DLD1 (cell line): ENCODE measurements around the gene FXN.
"Not testable (repeated sequence)": the region's sequence is repeated elsewhere in the genome, so short reads cannot be mapped to it uniquely, and the experiment has no call there.

ENCODE experiments used
- in situ Hi-C: cut with HindIII; loops from 2 replicates; pipeline ENCODE4 v1.10.0; 2017; ENCODE audit warnings: low sequenced_read_pairs

Gene FXN

DNA sequence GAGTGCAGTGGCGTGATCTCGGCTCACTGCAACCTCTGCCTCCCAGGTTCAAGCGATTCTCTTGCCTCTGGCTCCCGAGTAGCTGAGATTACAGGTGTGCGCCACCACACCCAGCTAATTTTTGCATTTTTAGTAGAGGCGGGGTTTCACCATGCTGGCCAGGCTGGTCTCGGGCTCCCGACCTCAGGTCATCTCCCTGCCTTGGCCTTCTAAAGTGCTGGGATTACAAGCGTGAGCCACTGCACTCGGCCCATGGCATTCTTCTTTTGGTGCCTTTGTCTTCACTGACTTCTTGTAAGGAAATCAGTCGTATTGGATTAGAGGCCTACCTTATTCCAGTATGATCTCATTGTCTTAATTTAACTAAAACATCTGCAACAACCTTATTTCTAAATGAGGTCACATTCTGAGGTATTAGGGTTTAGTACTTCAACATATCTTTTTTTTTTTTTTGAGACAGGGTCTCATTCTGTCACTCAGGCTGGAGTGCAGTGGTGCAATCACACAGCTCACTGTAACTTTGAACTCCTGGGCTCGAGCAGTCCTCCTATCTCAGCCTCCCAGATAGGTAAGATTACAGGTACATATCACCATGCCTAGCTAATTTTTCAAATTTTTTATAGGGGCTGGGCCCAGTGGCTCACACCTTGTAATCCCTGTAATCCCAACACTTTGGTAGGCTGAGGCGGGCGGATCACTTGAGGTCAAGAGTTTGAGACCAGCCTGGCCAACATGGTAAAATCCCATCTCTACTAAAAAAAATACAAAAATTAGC, 59.0 kb downstream of the FXN start:
- in situ Hi-C loops = not testable (repeated sequence)

DNA sequence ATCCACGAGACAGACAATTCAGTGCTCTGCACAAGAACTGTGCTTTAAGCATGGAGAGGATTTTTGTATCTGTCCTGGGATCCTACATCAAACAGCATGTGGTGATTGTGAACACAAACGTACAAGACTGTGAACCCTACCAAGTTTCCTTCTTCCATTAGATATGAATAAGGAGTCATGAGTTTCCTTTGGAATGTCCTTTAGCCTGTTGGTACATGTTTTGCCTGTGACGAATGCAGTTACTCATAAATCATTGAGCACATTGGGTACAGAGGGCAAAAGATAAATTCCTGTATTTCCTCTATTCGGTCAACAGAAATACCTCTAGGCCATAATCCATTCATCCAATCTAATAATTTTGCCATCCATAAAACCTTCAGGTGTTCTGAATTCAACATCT, 61.5 kb downstream of the FXN start:
- in situ Hi-C loops = no loop called here

DNA sequence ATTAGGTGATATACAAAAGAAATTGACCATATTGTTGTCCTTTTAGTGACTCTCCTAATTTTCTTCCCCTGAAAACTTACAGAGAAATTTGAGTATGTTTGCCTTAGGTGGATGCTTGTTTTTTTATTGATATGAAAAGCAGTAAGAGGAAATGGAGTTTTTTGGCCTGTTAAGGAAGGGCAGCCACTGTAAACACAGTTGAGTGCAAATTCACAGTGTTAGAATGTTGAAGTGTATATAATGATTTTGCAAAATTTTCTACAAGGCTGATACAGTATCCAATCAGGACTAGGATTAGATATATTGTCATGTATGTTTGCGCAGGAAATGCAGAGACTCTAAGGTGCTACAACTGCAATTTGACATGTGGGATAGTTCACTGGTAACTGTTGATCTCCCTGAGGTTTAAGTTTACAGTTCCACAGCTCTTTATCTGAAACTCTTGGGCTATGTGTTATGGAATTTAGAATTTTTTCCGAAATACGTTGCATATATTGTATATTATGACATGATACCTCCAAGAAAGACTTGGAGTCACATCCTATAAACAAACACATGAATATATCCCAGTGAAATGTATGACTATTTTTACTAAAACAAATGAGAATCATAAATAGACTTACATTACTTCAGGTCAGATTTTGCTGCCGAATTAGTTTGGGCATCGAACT, 62.5 kb downstream of the FXN start:
- in situ Hi-C loops = no loop called here

DNA sequence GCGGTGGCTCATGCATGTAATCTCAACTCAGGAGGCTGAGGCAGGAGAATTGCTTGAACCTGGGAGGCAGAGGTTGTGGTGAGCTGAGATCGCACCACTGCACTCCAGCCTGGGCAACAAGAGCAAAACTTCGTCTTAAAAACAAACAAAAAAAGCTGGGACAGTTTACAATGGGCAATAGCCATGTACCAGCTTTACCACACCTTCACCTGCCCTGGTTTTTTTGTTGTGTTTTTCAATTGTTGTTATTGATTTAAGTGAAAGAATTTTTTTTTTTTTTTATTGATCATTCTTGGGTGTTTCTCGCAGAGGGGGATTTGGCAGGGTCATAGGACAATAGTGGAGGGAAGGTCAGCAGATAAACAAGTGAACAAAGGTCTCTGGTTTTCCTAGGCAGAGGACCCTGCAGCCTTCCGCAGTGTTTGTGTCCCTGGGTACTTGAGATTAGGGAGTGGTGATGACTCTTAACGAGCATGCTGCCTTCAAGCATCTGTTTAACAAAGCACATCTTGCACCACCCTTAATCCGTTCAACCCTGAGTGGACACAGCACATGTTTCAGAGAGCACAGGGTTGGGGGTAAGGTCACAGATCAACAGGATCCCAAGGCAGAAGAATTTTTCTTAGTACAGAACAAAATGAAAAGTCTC, 67.9 kb downstream of the FXN start:
- in situ Hi-C loops = not testable (repeated sequence)

DNA sequence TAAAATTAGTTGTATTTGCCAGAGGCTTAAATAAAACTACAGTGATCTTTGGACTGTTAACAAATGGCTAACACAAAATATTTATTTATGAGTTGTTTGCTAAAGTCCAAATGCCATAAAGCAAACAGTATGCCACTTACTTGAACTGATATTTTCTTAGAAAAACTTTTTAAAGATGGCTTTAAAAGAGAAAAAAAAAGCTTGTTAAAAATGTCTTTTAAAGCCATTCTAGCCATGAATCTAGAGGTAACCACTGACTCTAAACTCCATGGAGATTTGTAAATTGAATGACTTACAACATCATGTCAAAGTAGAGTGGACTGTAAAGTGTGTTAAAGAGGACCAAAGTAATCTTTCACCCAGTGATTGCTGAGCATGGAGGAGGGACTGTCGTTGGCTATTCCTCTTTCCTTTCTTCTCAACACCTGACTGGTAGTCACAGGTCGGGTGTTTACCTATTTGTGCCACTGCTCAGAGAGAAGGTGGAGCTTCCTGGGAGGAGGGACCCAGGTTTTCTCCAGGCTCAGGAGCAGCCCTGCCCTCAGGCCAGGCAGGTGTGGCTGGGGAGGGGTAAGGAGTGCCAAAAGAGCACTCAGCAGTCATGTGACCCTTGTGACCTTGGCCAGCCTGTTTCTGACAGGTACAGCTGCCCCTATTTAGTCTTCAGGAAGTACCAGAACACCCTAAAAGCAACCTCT, 69.4 kb downstream of the FXN start:
- in situ Hi-C loops = no loop called here

DNA sequence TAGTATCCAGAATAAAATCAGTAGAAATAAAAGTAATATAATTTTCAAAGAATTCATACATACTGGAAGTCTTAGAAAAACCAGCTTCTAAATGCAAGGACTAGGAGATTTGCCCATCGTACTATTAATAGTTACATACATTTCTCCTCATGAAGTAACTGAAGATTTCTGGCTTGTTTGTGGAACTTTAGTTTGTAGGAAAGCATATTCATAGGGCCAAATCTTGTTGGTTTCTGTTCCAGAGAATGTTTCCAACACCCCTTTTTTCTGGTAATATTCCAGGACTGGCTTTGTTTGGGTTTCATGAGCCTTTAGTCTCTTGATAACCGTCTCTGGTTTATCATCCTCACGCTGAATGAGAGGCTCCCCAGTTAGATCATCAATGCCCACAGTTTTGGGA, 72.2 kb downstream of the FXN start:
- in situ Hi-C loops = no loop called here

DNA sequence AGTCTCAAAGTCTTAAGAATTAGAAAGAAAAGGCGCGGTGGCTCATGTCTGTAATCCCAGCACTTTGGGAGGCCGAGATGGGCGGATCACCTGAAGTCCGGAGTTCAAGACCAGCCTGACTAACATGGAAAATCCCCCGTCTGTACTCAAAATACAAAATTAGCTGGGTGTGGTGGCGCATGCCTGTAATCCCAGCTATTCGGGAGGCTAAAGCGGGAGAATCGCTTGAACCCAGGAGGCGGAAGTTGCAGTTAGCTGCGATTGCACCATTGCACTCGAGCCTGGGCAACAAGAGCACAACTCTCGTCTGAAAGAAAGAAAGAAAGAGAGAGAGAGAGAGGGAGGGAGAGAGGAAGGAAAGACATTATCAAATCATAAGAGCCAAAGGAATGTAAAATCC, 73.2 kb downstream of the FXN start:
- in situ Hi-C loops = not testable (repeated sequence)

DNA sequence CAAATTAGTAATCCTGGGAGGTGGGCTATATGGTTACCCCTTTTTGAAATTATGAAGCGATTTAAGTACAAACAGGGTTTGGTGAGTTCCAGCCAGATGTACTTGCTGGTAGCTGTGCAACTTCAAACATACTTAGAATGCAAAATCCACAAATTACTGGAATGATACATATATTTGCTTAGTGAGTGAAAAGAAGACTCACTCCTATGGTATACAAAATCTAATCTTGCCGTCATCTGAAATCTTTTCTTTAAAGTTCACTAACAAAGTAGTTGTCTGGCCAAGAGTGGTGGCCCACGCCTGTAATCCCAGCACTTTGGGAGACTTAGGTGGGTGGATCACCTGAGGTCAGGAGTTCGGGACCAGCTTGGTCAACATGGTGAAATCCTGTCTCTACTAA, 73.6 kb downstream of the FXN start:
- in situ Hi-C loops = no loop called here

DNA sequence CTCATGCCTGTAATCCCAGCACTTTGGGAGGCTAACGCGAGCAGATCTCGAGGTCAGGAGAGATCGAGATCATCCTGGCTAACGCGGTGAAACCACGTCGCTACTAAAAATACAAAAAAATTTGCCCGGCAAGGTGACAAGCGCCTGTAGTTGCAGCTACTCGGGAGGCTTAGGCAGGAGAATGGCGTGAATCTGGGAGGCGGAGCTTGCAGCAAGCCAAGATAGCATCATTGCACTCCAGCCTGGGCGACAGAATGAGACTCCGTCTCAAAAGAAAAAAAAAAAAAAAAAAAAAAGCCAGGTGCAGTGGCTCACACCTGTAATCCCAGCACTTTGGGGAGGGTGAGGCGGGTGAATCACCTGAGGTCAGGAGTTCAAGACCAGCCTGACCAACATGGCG, 77.1 kb downstream of the FXN start:
- in situ Hi-C loops = not testable (repeated sequence)

DNA sequence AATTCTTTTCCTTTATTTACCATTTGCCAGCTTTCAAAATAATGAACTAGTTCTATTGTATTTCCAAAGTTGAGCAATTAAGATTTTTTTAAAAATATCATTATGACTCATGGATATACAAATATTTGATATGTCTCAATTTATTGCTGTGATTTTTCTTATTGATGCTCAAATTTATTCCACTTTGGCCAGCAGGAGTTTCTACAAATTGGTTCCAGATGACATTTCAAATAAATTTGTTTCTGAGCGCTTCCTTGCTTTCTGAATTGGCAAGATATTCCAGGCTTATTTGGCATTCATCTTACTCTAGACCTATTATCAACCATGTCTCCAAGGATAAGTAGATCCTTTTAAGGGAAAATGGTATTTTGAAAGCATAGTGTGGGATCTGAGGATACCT, 80.1 kb downstream of the FXN start:
- in situ Hi-C loops = no loop called here

DNA sequence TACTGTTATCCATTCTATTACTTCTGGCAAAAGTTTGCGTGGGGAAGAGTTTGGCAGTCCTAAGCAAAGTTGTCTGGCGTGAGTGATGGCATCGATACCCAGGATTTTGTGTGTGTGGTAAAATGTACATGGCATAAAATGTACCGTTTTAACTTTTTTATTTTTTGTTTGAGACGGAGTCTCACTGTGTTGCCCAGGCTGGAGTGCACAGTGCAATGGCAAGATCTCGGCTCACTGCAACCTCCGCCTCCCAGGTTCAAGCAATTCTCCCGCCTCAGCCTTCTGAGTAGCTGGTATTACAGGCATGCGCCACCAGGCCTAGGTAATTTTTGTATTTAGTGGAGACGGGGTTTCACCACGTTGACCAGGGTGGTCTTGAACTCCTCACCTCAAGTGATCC, 83.1 kb downstream of the FXN start:
- in situ Hi-C loops = no loop called here

DNA sequence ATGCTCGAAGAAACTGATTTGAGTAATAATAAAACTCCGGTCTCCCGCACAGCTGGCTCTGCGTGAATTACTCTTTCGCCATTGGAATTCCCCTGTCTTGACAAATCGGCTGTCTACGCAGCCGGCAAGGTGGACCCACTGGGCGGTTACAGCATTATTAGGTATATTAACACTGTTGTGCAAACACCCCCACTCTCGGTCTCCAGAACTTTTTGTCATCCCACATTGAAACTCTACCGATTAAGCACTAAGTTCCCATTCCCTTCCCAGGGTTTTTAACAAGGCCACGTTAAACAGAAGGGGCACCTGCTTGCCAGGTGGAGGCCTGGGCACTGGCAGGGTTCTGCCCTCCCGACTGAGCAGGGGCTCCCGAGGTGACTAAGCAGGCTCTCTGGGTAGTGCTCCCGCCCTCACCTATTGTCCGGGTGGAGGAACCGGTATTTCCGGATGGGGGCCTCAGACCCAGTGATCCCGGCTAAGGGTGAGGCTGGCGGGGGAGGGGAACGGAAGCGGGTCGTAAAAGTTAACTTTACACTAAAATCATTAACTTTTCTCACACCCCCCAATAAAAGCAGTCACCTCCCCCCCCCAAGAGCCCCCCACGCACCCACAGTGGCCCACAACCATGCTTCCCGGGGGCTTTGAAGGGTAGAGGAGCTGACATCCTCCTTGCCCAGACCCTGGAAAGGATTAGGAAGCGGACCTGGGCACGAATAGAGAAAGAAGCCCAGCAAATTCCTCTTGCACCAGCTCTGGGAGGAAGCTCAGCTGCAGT, 85.0 kb downstream of the FXN start:
- in situ Hi-C loops = no loop called here

DNA sequence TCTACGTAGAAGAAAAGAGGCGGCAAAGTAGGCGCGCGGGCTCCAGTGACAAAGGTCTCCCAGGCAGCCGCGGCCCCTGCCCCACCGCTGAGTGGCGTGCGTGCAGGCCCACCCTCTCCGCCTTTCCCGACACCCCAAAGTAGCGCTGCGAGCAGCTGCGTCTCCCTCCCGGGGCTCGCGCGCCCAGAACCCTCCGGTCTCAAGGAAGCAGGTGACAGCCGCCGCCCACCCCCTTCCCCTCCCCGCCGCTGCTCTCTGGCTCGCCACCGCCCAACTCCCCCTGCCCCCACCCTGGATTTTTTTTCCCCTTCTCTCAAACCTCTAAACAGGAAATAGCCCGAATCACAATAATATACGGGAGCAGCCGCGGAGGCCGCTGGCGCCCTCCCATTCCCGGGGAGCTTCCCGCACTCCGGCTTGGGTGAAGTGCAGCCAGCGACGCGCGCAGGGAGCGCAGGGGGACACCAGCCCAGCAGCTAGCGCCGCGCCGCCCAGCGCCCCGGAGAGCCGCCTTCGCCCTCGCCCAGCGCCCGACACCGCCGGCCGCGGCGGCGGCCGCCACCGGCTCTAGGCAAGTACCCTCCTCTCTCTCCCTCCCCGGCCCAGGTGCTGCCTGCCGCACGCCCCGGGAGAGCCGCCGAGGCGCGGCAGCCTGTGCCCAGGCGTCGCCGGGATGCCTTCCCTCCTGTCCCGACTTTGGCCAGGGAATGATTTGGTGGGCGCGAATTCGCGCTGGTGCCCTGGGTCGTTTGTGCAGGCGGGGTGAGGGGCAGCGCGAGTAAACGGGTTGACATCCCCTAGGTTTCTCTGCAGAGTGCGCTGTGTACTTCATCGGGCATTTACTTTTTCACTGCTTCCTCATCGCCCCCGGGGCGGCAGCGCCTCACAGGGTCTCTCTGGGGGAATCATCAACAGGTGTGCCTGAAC, 85.9 kb downstream of the FXN start:
- in situ Hi-C loops = no loop called here

DNA sequence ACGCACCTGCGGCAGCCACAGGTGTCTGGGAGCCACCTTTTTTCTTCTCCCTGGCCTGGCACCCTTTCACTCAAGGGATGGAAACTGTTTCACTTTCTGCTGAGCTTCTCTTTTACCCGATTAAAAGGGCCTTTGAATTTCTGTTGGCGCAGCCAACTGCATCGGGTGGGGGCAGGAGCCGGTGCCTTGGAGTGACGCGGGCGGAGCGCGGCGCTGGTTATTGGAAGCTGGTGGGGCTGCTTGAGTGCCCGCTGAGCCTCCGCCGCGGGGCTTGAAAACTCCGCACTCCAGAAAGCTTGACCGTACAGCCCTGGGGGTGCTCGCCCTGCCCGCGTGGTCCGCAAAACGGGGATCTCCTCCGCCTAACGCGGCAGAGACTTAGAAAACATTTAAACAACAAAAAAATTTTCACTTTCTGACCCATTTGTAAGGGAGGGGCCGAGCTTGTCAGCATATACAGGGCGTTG, 86.6 kb downstream of the FXN start:
- in situ Hi-C loops = no loop called here

DNA sequence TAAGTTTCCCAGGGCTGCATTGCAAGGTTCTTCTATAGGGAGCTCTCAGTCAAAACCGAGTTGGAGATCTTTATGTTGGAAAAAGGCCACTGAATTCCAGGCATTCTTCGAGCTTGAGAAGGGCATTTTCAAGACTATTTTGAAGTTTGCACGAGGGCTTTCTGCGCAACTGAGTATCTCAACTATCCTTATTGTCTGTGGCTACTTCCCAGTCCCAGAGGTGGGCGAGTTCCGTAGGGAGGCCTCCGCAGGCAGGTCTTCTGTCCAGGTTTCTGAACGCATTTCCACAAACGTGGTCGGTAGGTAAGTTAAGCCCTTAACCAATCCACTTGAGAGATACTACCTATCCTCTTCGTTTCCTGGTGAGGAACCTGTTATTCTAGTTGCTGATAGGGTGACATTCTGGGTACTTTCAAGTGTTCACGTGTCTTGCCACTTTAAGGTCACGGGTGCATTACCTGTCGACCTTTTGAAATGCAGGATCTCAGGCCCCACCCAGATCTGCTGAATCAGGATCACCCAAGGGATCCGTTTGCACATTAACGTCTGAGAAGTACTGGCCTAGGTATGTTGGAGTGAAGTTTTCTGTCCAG, 87.1 kb downstream of the FXN start:
- in situ Hi-C loops = no loop called here

DNA sequence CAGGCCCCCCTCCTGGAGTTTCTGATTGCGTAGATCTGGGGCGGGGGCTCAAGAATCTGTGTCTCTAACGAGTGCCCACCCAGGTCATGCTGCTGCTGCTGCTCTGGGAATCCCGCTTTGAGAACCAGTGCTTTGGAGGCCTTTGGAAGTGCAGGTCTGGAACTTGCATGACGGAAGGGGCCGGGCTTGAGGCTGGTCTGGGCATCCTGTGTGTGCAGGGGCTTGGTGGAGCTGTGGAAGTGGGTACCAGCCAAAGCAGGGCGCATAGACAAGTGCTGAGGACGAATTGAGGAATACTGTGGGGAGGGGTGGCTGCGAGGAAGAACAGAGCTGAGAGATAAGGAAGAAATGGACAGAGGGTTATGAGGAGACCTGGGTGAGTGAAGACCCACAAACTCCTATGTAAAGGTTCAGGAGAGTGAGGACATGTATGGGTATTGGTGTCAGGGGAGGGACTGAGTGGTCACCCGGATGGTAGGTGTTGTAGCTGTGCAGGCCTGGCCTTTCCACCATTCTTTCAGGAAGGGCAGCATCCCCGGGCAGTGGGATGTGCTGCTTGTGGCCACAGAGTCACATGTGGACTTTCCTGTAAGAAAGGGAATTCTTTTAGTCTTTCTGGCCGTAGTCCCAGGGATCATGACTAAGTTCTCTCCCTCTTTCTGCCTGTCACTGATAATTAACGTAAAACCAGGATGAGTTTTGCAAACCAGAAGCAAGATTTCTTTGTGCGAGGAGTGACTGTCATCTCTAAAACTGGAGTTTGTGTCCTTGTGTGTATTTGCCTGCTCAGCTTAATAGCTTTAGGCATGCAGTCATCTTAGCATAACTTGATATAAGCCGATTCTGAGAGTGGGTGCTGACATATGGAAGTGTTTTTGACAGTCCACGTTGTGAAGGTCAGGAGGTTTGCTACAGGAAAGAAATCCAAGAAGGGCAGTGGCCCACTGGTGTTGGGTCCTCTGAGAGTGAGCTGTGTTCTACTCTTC, 95.2 kb downstream of the FXN start:
- in situ Hi-C loops = no loop called here

DNA sequence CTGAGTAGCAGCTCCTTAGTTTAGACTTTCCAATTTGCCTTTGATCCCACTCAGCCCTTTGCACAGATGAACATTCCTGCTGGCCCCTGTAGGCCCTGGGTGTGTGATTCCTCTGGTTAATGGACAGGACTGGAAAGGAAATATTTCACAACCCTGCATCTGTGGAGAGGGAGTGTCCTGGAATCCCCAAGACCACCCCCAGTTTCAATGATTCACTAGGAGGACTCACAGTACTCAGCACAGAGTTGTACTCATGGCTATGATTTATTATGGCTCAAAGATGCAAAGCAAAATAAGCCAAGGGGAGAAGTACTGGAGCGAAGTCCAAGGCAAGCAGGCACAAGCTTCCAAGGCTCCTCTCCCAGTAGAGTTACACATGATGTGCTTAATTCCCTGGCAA, 96.1 kb downstream of the FXN start:
- in situ Hi-C loops = no loop called here

DNA sequence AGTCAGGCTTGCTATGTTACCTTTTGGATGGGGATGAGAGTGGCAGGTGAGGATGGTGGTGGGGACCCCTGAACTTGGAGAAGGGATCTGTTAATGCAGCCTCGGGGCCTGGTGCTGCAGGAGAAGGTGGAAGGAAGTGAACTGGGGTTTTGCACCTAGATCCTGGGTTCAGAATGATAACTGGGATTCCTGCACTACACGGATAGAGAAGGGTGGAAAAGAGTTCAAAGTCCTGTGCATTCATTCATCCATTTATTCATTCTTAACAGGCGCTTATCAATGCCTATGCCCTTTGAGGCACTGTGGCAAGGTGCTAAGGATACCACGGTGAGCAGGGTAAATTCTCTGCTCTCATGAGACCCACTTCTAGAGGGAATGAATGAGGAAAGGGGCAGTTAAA, 96.8 kb downstream of the FXN start:
- in situ Hi-C loops = no loop called here
